HG03521 (cell line): ENCODE results near the gene TMEM190.

Experiments used
- ATAC-seq: cut with Tn5 transposase; IDR thresholded peaks from one replicate; pipeline ENCODE4 v1.9.1; 2021; ENCODE audit warnings: mild to moderate bottlenecking, moderate library complexity; ENCODE audit not compliant: unreplicated experiment

The TMEM190 gene

DNA sequence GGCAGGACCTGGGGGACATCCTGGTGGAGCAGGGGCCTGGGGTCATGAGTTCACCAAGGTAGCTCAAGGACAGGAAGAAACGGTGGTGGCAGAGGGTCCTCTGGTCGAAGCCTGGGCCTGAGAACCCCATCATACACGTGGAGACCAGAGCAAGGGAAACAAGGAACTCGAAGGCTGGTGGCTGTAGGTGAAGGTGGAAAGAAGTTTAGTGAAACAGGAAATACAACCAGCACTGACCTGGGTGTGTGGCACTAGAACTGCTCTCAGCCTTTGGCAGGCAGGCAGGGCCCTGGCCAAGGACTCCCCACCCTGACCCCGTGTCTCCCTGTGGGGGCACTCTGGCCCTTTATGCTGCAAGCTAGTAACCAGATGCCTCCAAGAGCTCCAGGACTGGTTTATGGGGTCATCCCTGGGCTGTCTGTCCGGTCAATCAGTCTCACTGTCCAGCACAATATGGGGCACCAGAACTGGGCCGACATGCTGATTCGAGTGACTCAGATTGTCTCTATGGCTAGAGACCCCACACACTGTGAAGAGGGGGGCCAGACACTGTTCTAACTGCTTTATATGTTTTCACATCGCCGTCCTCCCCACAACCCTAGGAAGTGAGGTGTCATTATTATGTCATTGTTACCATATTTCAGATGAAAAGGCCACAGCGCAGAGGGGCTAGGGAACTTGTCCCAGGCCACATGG, 25.9 kb upstream of the TMEM190 start:
- ATAC-seq = no peak

GRCh38 chr19:55352040-55352439, 24.6 kb upstream of the TMEM190 start:
- ATAC-seq = no peak

- ATAC-seq = no peak
These were observed 24.0 kb upstream of the TMEM190 start for GRCh38 chr19:55352549-55353145.

GRCh38 chr19:55353356-55353802, 23.2 kb upstream of the TMEM190 start:
- ATAC-seq = no peak

DNA sequence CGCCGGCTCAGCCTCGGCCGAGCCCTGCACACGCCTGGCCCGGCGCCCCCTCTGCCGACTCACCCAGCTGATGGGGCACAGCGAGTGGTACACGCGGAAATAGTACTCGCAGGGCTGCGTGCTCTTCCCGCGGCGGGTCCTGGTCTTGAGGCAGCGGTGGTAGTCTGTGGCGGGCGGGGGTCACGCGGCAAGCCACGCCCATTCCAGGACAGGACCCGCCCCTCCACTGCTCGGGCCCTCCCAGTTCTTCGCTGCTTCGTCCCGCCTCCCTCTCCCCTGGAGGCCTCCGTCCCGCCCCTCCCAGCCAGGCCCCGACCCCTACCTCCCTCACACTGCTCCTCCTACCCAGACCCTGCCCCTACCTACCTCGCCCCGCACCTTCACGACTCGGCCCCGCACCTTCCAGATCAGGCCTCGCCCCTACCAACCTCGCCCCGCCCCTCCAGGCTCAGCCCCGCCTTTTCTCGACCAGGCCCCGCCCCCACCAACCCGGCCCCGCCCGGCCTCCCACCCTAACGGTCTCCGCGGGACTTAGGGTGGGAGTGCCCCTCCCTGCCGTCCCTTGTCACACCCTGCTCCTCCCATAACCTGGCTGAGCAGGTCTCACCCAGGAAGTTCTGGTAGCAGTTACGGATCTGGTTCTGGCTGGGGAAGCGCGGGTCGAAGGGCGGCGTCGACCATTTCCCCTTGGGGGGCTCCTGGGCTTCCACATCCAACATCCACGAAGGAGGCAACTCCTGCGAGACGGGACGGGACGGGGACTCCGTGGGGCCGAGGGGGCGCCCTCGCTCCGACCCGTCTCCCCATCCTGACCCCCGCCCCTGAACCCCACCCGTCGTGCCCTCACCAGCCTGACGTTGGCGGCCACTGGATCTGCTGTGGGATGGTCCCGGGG, 22.6 kb upstream of the TMEM190 start:
- ATAC-seq = no peak

DNA sequence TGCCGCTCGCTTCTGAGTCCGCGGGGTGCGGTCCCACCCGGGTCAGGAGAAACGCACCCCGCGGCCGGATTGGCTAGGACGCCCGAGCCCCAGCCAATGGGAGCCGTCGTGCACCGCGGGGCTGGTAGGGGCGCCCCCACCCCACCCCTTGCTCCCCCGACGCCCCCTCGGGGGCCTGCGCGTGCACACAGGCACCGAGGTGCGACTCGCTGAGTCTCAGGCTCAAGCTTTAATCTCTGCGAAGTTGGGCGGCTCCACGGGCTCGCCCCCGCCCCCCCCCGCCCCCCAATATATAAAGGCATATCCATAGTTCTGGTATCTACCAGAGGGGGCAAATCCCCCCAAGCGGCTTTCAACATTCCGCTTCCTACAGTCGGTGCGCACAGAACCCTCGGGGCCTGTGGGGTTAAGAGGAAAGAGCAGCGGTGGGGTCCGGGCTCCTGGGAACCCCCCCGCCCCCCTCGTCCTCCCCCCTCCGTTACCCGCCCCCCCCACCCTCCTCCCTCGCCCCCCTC, 21.9 kb upstream of the TMEM190 start, which contains the start of gene COX6B2:
TSS of gene COX6B2 (minus strand) at position 22 of the 515 bp plus-strand sequence. CDS start 198 bp downstream, outside the sequence.
- no peak for ATAC-seq

DNA sequence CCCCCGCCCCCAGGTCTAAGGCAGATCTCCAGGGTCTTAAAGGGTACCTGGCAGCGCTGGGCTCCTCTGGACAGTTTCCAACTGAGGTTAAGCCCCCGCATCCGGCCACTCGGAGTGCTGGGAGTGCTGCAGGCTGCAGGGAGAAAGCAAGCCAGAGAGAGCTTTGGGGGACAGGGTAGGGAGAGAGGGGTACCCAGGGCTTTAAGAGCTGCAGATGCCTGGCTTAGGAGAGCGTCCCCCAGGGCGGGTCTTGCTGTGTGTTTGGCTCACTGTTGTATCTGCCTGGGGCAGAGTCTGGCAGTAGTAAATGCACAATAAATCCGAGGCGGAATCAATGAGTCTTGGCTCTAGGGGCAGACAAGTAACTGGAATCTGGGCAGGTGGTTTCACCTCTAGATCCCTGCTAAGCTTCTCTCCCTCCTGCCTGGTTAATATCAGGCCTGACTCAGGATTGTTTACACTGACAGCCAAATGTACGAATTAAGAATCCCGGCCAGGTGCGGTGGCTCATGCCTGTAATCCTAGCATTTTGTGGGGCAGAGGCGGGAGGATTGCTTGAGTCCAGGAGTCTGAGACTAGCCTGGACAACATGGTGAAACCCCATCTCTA, 21.3 kb upstream of the TMEM190 start:
- no peak for ATAC-seq

- ATAC-seq = no peak
These were observed 18.1 kb upstream of the TMEM190 start for GRCh38 chr19:55358493-55358892.

- ATAC-seq = no peak
These were observed 17.4 kb upstream of the TMEM190 start for GRCh38 chr19:55358943-55359908.

GRCh38 chr19:55360902-55361301, 15.7 kb upstream of the TMEM190 start:
- ATAC-seq = no peak

GRCh38 chr19:55362174-55362989, 14.2 kb upstream of the TMEM190 start:
- ATAC-seq = no peak

DNA sequence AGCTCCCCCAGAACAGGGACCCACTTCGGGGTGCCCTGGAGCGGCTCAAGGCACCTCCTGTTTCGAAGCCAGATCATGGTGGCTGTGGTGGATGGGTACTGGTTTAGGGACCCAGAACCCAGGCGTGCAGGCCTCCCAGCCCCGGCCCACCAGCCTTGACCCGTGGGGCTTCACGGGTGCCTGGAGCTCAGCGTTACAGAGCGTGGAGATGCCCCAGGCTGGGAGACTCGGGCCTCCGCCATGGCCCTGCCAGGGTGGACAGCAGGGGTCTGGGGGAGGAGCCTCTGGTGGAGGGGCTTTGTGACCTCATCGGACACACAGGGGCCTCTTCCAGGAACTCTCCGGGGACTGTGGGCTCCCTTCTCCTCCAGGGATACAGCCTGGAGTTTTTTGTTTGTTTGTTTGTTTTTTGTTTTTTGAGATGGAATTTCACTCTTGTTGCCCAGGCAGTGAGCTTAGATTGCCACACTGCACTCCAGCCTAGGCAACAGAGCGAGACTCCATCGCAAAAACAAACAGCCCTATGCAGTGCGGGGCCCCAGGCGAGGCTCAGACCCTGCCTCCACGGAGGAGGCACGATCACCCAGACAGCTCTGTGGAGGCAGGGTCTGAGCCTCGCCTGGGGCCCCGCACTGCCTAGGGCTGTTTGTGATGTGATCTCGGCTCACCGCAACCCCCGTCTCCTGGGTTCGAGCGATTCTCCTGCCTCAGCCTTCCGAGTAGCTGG, 13.5 kb upstream of the TMEM190 start, which contains the start of gene GARIN5B:
TSS of gene GARIN5B (minus strand) at position 271 of the 727 bp plus-strand sequence. CDS start at position 77, 194 bp downstream.
- no peak for ATAC-seq

DNA sequence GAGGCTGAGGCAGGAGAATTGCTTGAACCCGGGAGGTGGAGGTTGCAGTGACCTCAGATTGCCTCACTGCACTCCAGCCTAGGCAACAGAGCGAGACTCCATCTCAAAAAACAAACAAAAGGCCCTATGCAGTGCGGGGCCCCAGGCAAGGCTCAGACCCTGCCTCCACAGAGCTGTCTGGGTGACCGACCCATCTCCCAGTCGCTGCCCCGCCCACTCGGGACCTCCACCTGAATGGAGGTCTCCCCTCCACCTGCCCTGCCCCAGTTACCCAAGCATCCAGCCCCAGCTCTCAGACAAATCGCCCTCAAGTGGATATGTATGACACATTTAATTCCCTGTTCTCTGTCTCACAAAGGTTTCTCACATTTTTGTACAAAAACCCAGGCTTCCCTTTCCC, 11.4 kb upstream of the TMEM190 start:
- ATAC-seq = no peak

GRCh38 chr19:55365964-55366363, 10.7 kb upstream of the TMEM190 start:
- ATAC-seq = no peak

GRCh38 chr19:55366790-55367189, 9.8 kb upstream of the TMEM190 start:
- no peak for ATAC-seq

GRCh38 chr19:55368106-55368505, 8.5 kb upstream of the TMEM190 start:
- ATAC-seq = no peak

DNA sequence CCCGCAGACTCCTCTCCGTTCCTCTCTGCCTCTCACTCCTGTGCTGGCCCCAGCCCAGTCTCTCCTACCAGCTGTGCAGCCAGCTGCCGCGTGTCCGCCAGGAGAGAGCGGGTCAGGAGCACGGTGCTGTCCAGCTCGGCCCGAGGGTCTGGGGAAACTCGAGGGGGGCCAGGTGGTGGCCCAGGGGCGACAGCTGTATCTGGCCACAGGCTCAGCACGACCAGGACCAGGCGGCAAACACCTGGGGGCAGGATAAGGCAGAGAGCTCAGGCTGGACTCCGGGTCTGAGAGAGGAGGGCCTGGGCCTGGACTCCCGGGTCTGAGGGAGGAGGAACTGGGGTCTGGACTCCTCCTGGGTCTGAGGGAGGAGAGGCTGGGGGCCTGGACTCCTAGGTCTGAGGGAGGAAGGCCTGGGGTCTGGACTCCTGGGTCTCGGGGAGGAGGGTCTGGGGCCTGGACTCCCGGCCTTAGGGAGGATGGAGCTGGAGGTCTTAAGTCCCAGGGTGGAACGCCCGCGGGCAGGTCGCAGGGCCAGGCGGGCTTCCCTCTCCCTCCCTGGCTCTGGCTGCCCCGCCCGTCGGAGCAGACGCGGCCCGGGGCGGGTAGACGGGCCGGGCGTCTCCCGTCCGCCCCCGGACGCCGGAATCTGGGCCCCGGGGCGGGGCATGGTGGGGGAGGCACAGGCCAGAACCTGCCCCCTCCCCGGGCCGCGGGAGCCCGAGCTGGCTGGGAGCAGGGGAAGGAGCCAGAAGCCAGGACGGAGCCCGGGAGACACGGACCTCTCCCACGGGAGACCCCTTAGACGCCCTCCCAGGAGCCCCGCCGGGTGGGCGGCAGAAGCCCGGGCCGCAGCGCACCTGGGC, 7.7 kb upstream of the TMEM190 start:
- ATAC-seq = no peak
